GM23248 (cell line): ENCODE results near the gene ADAMTS3.

Source experiments
- EZH2 ChIP-seq: fragments of 200-600 bp; sonication (generic); IDR thresholded peaks from 2 replicates; pipeline ENCODE4 v1.6.1; 2018; ENCODE audit warnings: antibody characterized with exemption, mild to moderate bottlenecking; ENCODE audit not compliant: insufficient read depth, poor library complexity, severe bottlenecking
- EZH2phosphoT487 ChIP-seq: fragments of 200-600 bp; sonication (generic); IDR thresholded peaks from 2 replicates; pipeline ENCODE4 v1.6.1; 2018; ENCODE audit warnings: antibody characterized with exemption, moderate library complexity, mild to moderate bottlenecking, low read depth; ENCODE audit not compliant: insufficient read depth

- TF ChIP-seq EZH2 (no peak), EZH2phosphoT487 (no peak)
These were observed 228.1 kb downstream of the ADAMTS3 start for GRCh38 chr4:72340803-72341431.
